Measurements from ENCODE around the gene FNIP2.

The FNIP2 gene

DNA sequence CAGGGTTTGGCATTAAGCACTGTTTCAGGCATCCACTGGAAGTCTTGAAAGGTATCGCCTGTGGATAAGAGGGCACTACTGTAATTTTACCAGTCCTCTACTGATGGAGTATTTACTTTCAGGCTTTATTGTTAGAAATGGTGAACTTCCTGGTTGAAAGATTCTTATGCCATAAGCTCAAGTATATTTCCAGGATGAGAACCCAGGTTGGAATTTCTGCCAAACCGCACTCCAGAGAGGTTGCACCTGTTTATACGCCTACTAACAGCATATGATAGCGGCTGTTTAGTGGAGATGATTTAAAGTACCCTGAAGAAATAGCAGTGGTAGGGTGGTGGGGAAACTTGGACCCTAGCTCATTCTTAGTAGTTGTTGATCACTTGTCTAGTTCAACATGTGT is 9.9 kb downstream of the FNIP2 start:
- Histone ChIP-seq H3K27me3 (ENCODE audit: insufficient read depth, low read length) (no peaks in the 10 kb centered on the region), H3K27ac (ENCODE audit: low read depth, low read length) (no peak overlapping the region), H3K4me1 (ENCODE audit: control insufficient read depth, insufficient read depth, low read length, unreplicated experiment) (peaks cover 41% of the 10 kb centered on the region), H2AFZ (ENCODE audit: low read length, unreplicated experiment) (no peak overlapping the region), H3K4me3 (ENCODE audit: low read depth, low read length) (no peak overlapping the region), H3K79me2 (ENCODE audit: control insufficient read depth, insufficient read depth, low read length, unreplicated experiment) (peaks cover 56% of the 10 kb centered on the region), H3K36me3 (ENCODE audit: insufficient read depth, low read length) (no peaks in the 10 kb centered on the region)

DNA sequence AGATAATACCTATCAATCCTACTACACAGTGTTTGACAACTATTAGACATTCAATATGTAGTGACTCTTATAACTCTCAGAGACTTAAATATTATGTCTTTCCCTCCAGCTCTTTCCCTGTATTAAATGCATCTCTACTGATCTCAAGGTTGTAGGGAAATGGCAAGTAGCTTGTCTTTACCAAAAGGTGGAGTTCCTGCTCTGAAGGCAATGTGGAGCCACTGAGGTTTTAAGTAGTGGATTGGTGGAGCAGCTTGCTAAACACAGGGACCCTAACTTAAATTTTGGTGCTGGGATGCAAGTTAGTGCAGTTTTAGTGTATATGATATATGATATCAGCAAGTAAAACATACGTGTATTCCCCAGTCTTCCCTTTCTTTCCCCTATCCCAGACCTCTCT is 13.1 kb downstream of the FNIP2 start:
- Histone ChIP-seq H3K4me1 (ENCODE audit: control insufficient read depth, insufficient read depth, low read length, unreplicated experiment) (peaks cover 46% of the 10 kb centered on the region), H3K36me3 (ENCODE audit: insufficient read depth, low read length) (no peaks in the 10 kb centered on the region), H2AFZ (ENCODE audit: low read length, unreplicated experiment) (no peak overlapping the region), H3K27ac (ENCODE audit: low read depth, low read length) (peak overlapping the region; percentile 44; the same call in 1 of the 2 replicates), H3K79me2 (ENCODE audit: control insufficient read depth, insufficient read depth, low read length, unreplicated experiment) (peaks cover 57% of the 10 kb centered on the region), H3K4me3 (ENCODE audit: low read depth, low read length) (no peak overlapping the region), H3K27me3 (ENCODE audit: insufficient read depth, low read length) (no peaks in the 10 kb centered on the region)

DNA sequence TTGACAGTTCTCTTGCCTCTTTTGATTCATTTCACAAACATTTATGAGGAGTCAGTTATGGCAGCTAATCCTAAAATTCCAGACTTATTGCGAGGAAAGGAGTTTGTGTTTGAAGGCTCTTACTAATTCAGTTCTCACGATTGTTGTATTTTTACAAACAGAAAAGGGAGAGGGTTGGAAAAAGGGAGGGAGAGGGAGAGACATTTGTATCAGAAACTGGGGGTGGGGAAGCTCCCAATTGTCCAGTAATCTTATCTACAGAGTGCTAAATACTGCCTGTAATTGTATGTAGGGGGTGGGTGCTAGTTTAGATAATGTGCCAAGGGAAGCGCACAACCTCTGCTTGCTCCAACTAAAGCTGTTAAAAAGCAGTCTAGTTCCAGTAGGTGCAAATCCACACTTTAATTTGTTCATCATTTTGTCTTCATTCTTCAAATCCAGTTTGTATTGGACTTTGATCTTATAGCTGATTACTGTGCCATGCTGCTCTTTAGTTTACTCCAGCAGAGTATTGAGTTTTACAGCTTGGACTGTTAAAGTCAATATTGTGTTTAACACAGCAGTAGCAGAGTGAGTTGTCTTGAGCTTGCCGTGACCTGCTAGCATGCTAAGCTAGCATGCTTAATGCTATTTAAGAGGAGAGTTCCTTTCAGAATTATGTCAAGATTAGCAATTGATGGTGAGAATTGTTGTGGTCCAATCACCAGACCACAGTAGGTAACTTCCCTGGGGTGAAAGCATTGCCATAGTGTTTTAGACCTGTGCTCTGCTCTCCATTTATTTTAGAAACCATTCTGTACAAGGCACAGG is 13.9 kb downstream of the FNIP2 start:
- peaks cover 57% of the 10 kb centered on the region for H3K79me2 ChIP-seq (ENCODE audit: control insufficient read depth, insufficient read depth, low read length, unreplicated experiment)
- H2AFZ ChIP-seq (ENCODE audit: low read length, unreplicated experiment): peak overlapping the region; percentile 25
- peaks cover 42% of the 10 kb centered on the region for H3K4me1 ChIP-seq (ENCODE audit: control insufficient read depth, insufficient read depth, low read length, unreplicated experiment)
- H3K27me3 ChIP-seq (ENCODE audit: insufficient read depth, low read length): no peaks in the 10 kb centered on the region
- no peaks in the 10 kb centered on the region for H3K36me3 ChIP-seq (ENCODE audit: insufficient read depth, low read length)
- peak overlapping the region; percentile 44; the same call in 1 of the 2 replicates for H3K27ac ChIP-seq (ENCODE audit: low read depth, low read length)
- no peak overlapping the region for H3K4me3 ChIP-seq (ENCODE audit: low read depth, low read length)

DNA sequence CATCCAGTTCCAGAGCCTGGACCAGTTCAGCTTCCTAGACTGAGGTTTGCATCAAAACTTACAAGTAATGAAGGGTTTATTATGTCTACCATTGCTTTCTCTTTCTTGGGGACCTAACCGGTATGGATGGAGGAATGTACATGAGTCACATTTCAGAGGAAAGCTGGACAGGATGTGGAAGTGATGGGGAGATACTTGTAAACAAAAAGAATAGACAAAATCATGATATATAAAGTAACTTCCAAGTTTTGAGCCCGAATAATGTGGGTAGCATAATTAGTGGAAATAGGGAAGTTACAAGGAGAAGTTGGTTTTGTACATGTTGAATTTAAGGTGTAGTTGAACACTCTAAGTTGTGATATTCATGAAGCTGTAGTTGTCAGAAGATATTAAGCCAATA is 15.0 kb downstream of the FNIP2 start:
- H3K79me2 ChIP-seq (ENCODE audit: control insufficient read depth, insufficient read depth, low read length, unreplicated experiment): peaks cover 61% of the 10 kb centered on the region
- H3K27me3 ChIP-seq (ENCODE audit: insufficient read depth, low read length): no peaks in the 10 kb centered on the region
- peak overlapping the region; percentile 33; the same call in 1 of the 2 replicates for H3K27ac ChIP-seq (ENCODE audit: low read depth, low read length)
- H3K4me3 ChIP-seq (ENCODE audit: low read depth, low read length): peak overlapping the region; percentile 49; the same call in 1 of the 2 replicates
- H3K4me1 ChIP-seq (ENCODE audit: control insufficient read depth, insufficient read depth, low read length, unreplicated experiment): peaks cover 39% of the 10 kb centered on the region
- no peaks in the 10 kb centered on the region for H3K36me3 ChIP-seq (ENCODE audit: insufficient read depth, low read length)
- no peak overlapping the region for H2AFZ ChIP-seq (ENCODE audit: low read length, unreplicated experiment)

DNA sequence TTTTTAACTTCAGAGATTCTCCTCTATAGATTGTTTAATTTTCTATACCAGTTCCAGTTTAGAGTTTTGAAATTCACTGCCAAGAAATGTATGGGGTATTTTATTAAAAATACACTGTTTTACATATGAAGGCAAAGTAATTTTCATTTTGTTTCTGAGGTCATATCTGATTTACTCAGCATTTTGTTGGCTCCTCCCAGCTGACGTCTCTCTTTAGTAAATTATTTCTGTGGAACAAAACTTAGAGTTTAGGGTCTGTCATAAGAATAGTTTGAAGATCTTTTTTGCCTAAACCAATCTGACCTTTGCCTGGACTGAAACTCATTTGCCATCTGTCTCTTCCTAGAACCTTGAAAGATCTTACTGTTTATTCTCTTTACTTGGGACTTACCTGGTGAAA is 16.9 kb downstream of the FNIP2 start:
- Histone ChIP-seq H3K36me3 (ENCODE audit: insufficient read depth, low read length) (no peaks in the 10 kb centered on the region), H2AFZ (ENCODE audit: low read length, unreplicated experiment) (no peak overlapping the region), H3K79me2 (ENCODE audit: control insufficient read depth, insufficient read depth, low read length, unreplicated experiment) (peaks cover 62% of the 10 kb centered on the region), H3K27ac (ENCODE audit: low read depth, low read length) (peak overlapping the region; percentile 2; the same call in 1 of the 2 replicates), H3K27me3 (ENCODE audit: insufficient read depth, low read length) (no peaks in the 10 kb centered on the region), H3K4me3 (ENCODE audit: low read depth, low read length) (peak overlapping the region; percentile 19; the same call in 1 of the 2 replicates), H3K4me1 (ENCODE audit: control insufficient read depth, insufficient read depth, low read length, unreplicated experiment) (peaks cover 38% of the 10 kb centered on the region)

DNA sequence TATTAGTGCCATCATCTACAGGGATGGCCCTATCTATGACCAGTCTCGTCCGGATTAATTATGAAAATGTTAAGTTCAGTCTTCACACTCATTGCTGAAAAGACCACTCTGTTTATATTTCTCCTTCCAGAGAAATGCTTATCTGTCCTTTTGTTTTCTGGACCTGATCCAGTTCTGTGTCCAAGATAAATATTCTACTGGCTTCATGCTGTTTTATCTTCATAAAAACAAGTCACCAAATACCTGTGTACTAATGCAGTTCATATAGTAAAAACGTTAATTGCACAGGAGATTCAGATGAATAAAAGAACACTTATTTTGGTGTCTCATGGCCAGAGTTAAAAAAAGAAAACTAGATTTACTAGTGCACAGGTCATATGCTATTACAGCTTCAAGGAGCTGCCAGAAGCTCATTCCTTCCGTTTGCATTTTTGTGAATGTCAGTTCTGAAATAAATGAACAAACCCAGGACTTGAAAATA is 17.3 kb downstream of the FNIP2 start:
- H3K4me1 ChIP-seq (ENCODE audit: control insufficient read depth, insufficient read depth, low read length, unreplicated experiment): peaks cover 38% of the 10 kb centered on the region
- no peak overlapping the region for H2AFZ ChIP-seq (ENCODE audit: low read length, unreplicated experiment)
- H3K79me2 ChIP-seq (ENCODE audit: control insufficient read depth, insufficient read depth, low read length, unreplicated experiment): peaks cover 62% of the 10 kb centered on the region
- H3K27ac ChIP-seq (ENCODE audit: low read depth, low read length): peak overlapping the region; percentile 2; the same call in 1 of the 2 replicates
- no peaks in the 10 kb centered on the region for H3K36me3 ChIP-seq (ENCODE audit: insufficient read depth, low read length)
- H3K27me3 ChIP-seq (ENCODE audit: insufficient read depth, low read length): no peaks in the 10 kb centered on the region
- peak overlapping the region; percentile 19; the same call in 1 of the 2 replicates for H3K4me3 ChIP-seq (ENCODE audit: low read depth, low read length)

DNA sequence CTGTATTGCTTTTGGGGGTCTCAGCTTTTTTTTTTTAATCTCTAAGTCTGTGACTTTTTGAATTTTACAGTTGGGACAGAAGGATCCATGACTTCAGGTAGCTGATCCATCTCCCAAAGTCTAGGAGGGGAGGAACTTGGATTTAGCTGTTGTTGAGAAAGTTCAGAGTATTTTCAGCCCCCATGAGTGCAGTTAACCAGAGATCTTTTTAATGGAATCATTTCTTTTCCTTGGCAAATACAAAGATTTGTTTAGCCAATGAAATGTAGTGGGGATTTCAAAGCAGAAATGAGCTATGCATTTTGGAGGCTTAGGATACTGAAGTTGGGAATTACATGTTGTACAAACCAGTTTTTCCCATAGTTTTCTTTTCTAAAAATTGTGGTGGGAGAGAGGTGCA is 18.1 kb downstream of the FNIP2 start:
- Histone ChIP-seq H3K4me1 (ENCODE audit: control insufficient read depth, insufficient read depth, low read length, unreplicated experiment) (peaks cover 37% of the 10 kb centered on the region), H2AFZ (ENCODE audit: low read length, unreplicated experiment) (no peak overlapping the region), H3K79me2 (ENCODE audit: control insufficient read depth, insufficient read depth, low read length, unreplicated experiment) (peaks cover 62% of the 10 kb centered on the region), H3K27me3 (ENCODE audit: insufficient read depth, low read length) (no peaks in the 10 kb centered on the region), H3K27ac (ENCODE audit: low read depth, low read length) (no peak overlapping the region), H3K36me3 (ENCODE audit: insufficient read depth, low read length) (no peaks in the 10 kb centered on the region), H3K4me3 (ENCODE audit: low read depth, low read length) (no peak overlapping the region)

DNA sequence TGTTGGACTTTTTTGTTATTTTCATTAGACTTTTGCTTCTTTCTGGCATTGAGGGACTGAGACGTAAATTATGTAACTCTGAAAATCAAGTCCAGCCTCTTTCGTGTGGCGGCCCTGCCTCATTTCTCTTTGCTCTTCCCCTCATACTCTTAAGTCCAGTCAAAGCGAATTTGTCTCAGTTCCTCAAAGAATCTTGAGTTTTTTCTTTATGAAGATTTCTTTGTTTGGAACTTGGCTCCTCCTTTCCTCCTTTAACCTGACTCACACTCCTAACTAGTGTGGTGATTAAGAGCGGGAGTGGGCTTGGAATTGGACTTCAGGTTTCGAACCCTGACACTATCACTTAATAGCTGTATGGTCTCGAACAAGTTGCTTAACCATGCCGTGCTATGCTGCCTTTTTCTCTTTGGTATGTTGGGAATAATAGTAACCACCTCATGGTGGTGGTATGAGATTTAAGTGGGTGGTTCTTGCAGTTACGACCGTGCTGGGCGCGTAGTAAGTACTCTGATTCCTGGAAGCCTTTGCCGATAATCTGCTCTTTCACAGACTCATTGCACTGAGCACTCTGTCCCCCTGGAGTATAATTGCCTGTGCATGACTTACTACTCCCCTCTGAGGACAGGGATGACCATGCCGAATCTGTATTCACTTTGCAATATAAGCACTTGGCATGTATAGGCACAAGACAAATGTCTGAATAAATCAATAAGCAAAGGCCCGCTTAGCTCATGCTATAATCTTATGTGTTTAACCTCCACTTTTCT is 19.1 kb downstream of the FNIP2 start:
- Histone ChIP-seq H2AFZ (ENCODE audit: low read length, unreplicated experiment) (no peak overlapping the region), H3K27me3 (ENCODE audit: insufficient read depth, low read length) (no peaks in the 10 kb centered on the region), H3K4me3 (ENCODE audit: low read depth, low read length) (no peak overlapping the region), H3K27ac (ENCODE audit: low read depth, low read length) (no peak overlapping the region), H3K36me3 (ENCODE audit: insufficient read depth, low read length) (no peaks in the 10 kb centered on the region), H3K4me1 (ENCODE audit: control insufficient read depth, insufficient read depth, low read length, unreplicated experiment) (peaks cover 33% of the 10 kb centered on the region), H3K79me2 (ENCODE audit: control insufficient read depth, insufficient read depth, low read length, unreplicated experiment) (peaks cover 53% of the 10 kb centered on the region)

DNA sequence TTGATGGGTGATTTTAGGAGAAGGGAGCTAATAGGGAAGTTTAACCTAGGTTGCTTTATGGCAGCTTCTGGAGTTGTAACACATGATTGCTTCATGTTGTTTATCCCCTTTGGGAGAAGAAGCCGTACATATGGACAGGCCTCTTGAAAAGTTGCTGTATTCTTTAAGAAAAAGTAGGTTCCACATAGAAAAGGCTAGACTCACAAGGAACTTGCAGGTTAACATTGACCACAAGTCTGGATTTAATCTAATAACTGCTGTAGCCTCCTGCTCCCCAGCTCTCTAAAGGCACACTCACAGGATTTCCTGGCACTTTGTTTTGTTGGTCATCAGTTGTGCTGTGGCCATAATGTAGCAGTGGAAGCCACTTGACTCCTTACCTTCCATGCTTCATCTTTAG is 19.7 kb downstream of the FNIP2 start:
- H3K27me3 ChIP-seq (ENCODE audit: insufficient read depth, low read length): no peaks in the 10 kb centered on the region
- peaks cover 47% of the 10 kb centered on the region for H3K79me2 ChIP-seq (ENCODE audit: control insufficient read depth, insufficient read depth, low read length, unreplicated experiment)
- no peak overlapping the region for H3K4me3 ChIP-seq (ENCODE audit: low read depth, low read length)
- no peaks in the 10 kb centered on the region for H3K36me3 ChIP-seq (ENCODE audit: insufficient read depth, low read length)
- H3K27ac ChIP-seq (ENCODE audit: low read depth, low read length): no peak overlapping the region
- no peak overlapping the region for H2AFZ ChIP-seq (ENCODE audit: low read length, unreplicated experiment)
- peaks cover 28% of the 10 kb centered on the region for H3K4me1 ChIP-seq (ENCODE audit: control insufficient read depth, insufficient read depth, low read length, unreplicated experiment)

DNA sequence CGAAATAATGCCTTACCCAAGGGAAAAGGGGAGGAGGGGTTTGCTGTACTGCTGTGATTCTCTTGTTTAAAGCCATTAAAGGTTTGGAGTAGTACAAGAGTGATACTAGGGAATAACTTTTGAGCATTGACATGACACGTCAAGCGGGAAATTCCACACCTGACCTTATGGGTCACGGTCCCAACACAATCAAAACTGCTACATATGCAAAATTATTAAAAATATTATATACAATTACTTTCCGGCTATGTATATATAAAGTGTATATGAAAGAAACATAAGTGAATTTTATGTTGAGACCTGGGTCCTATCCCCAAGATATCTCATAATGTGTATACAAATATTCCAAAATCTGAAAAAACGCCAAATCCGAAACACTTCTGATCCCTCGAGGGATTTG is 21.0 kb downstream of the FNIP2 start:
- Histone ChIP-seq H2AFZ (ENCODE audit: low read length, unreplicated experiment) (no peak overlapping the region), H3K27ac (ENCODE audit: low read depth, low read length) (no peak overlapping the region), H3K27me3 (ENCODE audit: insufficient read depth, low read length) (no peaks in the 10 kb centered on the region), H3K79me2 (ENCODE audit: control insufficient read depth, insufficient read depth, low read length, unreplicated experiment) (peaks cover 37% of the 10 kb centered on the region), H3K4me1 (ENCODE audit: control insufficient read depth, insufficient read depth, low read length, unreplicated experiment) (peaks cover 20% of the 10 kb centered on the region), H3K36me3 (ENCODE audit: insufficient read depth, low read length) (no peaks in the 10 kb centered on the region), H3K4me3 (ENCODE audit: low read depth, low read length) (no peak overlapping the region)
